ENCODE results near the gene FGF22. TPM values are rescaled to one million over a fixed set of nuclear protein-coding genes. Genes with fewer than 3 reads are reported as not detected.
"Not testable (repeated sequence)": the region's sequence is repeated elsewhere in the genome, so short reads cannot be mapped to it uniquely, and the experiment has no call there.

FGF22 gene
- not detected in 2 replicates for total RNA-seq (2014; rRNA removed; shearing (Covaris generic))
- 0.06 TPM in 1 of 2 replicates, not detected in the other for polyA plus RNA-seq (2015; cell fraction: cytosol; rRNA removed)
- polyA plus RNA-seq (2015; cell fraction: nucleus; rRNA removed), result not detected in 2 replicates

DNA sequence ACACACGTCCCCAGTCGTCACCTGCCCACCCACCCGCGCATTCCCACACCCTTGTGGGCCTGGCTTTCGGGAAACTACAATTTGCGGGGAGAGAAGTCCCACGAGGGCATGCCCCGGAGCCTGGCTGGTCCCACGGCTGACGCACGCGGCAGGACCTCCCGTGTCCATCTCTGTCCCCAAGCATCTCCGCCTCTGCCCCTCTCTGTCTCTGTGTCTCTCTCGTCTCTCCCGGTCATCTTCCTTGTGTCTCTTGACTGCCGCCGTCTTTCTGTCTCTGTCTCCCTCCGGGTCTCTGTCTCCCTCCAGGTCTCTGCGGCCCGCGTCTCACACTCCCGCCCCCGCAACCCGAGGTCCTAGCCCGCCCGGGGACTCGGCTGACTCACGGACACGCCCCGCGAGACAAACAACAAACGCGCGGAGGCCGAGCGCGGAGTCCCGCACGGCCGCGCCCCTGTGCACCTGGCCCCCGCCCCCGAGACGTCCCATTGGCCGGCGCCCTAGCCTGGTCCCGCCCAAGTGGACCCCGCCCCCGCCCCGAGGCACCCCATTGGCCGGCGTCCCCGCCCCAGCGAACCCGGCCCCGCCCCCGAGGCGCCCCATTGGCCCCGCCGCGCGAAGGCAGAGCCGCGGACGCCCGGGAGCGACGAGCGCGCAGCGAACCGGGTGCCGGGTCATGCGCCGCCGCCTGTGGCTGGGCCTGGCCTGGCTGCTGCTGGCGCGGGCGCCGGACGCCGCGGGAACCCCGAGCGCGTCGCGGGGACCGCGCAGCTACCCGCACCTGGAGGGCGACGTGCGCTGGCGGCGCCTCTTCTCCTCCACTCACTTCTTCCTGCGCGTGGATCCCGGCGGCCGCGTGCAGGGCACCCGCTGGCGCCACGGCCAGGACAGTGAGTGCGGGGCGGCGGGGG is at the start of gene FGF22:
Gene FGF22 (plus strand): TSS at position 627 of the 908 bp plus-strand sequence. CDS start 47 bp downstream, at position 674.
- no peak for DNase-seq (ENCODE audit: low read depth)

DNA sequence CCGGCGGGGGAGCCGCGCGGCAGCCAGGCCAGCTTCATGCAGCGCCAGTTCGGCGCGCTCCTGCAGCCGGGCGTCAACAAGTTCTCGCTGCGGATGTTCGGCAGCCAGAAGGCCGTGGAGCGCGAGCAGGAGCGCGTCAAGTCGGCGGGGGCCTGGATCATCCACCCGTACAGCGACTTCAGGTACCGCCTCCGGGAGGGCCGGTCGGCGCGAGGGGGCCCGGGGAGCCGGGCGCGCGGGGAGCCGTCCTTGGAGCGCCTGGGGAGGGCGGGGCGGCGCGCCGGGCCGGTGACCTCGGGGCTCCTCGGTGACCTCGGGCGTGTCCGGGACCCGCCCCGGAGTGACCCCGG is 49.3 kb upstream of the FGF22 start:
- no peak for DNase-seq (ENCODE audit: low read depth)

DNA sequence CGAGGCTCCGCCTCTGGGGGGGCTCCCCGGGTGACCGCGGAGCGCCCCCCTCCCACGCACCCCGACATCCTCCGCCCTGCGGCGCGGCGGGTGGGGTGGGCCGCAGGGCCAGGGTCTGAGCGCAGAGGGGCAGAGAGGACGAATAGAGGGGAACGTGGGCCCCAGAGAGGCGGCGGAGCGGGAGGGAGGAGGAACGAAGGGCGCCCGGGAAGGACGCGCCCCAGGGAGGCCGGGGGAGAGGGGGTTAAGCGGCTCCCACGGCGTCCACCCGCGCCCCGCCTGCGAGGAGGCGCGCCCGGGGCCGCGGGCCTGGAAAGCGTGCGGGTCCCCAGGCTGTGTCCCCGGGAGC is 49.0 kb upstream of the FGF22 start:
- no peak for DNase-seq (ENCODE audit: low read depth)

DNA sequence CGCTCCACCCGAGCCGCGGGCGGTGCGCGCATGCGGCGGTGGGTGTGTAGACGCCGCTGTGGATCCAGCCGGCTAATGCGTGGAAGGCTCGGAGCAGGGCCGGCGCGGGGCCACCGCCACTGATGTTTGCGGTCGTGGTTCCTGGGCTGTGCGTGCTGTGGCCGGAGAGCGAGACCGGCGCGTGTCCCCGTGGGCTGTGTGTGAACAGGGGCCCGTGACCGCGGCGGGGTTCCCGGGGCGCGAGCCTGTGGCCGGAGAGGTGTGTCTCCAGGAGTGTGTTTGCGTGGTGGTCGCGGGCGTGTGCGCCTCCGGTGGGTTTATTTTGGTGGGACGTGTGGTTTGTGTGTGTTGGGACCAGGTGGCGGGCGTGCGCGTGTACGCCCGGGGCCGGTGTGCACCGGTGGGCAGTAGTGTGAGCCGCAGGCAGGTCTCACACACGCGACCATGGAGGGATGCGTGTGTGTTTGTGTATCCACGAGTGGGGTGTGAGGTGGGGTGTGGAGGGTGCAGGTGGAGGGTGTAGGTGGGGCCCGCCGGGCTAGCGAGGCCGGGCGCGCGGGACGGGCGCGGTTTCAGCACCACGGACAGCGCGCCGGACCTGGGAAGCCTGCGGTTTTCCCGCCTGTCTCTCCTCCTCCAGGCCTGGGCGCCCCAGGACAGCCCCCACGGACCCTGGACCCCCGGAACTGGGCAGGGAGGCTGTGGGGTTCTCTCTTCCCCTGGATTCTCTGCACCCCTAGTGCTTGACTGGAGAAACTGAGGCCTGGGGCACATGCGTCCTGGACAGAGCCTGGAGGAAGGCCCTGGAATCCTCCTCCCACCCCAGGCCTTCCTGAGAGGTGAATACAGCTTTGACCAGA is 48.4 kb upstream of the FGF22 start:
- no peak for DNase-seq (ENCODE audit: low read depth)

DNA sequence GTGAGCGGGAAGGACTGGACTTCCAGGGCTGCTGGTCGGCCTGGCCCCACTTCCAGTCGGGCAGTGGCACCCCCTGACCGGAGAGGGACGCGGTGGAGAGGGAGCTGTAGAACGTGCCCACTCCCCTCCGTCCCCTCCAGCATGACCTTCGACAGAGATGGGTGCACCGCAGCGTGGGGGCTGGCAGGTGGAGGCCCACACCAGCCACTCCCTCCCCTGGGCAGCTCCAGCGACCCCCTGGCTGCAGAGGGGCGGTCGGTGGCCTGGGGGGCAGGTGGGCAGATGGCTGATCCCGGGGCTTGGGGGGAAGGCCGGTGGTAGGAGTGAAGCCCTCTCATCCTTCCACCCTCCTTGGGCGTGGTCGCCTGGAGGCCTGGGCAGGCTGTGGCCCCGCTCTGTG is 47.6 kb upstream of the FGF22 start:
- DNase-seq (ENCODE audit: low read depth), result no peak

DNA sequence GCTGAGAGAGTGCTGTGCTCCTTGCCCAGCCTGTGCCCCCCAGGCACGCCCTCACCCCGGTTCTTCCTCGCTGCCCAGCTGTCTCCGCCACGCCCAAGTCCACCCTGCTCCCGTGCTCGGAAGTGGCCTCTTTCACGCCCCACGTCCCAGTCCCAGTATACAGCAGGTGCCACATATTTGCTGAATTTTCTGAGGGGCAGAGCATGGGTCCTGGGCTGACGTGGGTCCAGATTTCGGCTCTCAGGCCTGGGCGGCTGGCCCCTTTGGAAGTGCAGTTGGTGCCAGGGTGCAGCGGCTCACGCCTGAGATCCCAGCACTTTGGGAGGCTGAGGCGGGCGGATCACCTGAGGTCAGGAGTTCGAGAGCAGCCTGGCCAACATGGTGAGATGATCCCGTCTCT is 46.6 kb upstream of the FGF22 start:
- no peak for DNase-seq (ENCODE audit: low read depth)

DNA sequence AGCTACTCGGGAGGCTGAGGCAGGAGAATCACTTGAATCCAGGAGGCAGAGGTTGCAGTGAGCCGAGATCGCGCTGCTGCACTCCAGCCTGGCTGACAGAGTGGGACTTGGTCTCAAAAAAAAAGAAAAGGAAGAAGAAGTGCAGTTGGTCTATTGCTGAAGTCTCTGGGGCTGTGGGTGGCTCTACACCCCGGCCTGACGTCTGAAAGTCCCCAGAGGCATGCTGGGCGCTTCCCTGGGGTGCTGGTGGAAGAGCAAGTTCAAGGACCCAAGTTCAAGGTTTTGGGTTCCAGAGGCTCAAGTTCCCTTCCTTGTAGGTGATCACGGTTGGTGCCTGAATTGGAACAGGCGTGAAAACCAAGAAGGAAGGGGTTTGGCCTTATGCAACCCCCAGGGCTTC is 46.2 kb upstream of the FGF22 start:
- DNase-seq (ENCODE audit: low read depth), result no peak

DNA sequence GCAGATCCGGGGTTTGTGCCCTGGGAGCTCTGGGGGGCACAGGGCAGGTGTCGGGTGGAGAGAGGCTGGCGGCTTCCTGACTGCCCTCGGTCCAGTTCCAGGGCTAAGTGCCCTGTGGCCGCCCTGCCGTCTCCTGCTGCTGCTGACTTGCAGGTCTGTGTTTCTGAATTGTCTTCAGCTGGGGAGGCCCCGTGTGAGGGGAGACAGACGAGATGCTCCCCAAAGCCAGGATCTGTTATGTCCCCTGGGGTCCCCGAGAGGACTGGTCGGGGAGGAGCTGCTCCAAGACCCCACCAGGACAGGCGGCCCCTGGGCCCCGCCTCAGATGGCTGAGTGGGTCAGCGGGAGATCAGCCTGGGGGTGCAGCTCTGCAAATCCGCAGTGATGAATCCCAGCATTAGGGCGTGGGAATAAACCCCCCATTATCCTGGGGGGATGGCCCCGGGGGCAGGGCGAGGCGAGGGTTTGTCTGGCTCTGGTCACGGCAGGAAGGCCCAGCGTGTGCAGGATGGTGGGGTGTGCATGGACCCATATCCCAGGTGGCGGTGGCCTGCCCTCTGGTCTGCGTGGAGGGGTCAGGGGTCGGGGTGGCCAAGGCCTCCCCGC is 45.3 kb upstream of the FGF22 start:
- no peak for DNase-seq (ENCODE audit: low read depth)

DNA sequence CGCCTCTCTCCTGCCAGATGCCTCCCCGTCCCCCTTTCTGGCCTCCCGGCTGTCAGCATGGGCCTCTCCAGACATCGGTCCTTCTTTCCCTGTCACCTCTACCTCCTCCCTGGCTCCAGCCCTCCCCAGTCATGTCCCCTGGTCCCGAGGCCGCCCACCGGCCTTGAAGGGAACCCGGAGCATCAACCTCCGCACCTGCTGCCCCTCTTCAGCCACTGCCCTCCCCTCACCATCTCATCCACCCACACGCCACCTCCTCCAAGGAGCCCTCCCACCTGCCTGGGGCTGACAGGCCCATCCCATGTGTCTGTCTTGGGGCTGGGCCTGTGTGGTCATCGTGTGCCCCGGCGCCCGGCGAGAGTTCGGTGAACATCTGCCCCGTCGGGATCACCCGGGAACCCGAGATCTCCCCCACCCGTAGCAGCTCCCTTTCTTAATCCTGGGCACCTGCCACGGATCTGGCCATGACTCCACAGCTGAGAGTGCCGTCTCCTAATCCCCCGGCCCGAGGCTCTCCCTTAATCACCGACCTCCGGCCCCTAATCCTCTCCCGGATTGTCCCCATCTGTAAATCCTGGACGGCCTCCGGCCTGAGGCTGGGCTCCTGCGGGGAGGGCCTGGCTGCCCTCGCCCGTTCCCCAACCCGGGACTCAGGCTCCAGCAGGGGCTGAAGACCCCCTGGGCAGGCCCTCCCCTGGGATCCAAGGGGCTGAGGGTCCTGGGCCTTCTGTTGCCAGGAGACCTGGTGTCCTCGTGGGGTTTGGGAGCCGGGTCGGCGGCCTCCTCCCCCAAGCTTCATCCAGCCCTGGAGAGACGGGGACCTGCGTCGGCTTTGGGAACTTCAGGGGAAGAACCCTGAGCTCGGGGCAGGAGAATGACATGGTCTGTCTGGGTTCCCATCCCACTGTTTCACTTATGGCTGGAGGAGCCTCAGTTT is 44.1 kb upstream of the FGF22 start:
- no peak for DNase-seq (ENCODE audit: low read depth)

DNA sequence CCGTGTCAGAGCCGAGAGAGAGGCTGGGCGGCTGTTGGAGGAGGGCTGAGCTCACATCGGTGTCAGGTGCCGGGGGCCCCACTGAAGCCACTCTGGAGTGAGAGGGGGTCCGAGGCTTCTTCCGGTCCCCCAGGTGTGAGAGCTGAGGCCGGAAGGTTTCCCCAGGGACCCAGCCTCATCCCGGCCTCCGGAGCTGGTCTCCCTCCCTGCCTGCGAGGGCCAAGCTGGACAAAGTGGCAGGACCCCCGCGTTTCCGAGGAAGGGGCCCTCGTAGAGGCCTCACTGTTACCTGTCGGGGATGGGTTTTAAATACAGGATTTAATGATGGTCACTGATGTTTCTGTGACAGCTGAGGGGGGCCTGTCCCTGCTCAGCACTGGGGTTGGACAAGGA is 43.4 kb upstream of the FGF22 start:
- no peak for DNase-seq (ENCODE audit: low read depth)

DNA sequence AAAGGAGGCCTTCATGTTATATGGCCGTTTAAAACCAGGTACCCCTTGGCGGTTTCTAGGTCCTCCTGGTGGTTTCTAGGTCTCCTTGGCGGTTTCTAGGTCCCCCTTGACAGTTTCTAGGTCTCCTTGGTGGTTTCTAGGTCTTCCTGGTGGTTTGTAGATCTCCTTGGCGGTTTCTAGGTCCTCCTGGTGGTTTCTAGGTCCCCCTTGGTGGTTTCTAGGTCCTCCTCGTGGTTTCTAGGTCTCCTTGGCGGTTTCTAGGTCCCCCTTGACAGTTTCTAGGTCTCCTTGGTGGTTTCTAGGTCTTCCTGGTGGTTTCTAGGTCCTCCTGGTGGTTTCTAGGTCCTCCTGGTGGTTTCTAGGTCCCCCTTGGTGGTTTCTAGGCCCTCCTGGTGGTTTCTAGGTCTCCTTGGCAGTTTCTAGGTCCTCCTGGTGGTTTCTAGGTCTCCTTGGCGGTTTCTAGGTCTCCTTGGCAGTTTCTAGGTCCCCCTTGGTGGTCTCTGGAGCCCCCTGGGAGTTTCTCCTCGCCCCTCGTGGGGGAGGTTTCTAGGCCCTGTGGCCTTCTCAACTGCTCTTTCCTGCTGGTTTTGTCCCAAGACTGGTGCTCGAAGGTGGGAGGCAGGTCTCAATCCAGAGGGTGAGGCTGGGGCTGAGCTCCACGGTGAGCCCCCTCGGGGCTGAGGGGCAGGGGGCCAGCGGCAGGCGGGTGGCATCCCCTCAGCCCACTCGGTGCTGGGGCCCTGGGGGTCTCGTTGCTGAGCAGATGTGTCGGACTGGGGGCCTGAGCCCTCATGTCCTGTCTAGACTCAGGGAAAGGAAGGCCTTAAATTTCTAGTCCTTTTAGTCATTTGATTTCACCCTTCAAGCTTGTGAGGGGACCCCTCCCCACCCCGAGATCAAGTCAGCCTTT is 42.0 kb upstream of the FGF22 start:
- no peak for DNase-seq (ENCODE audit: low read depth)

DNA sequence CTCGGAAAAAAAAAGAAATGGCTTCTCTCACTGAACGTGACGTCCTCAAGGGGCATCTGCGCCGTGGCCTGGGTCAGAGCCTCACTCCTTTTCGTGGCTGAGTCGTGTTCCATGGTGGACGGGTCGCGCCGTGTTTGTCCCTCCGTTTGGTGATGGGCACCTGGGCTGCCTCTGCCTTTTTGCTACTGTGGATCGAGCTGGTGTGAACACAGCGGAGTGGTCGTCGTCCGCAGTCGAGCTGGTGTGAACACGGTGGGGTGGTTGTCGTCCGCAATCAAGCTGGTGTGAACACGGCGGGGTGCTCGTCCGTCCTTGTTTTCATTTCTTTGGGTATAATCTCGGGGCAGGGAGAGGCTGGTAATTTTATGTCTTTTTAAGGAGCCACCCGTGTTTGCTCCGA is 38.4 kb upstream of the FGF22 start:
- DNase-seq (ENCODE audit: low read depth), result no peak

DNA sequence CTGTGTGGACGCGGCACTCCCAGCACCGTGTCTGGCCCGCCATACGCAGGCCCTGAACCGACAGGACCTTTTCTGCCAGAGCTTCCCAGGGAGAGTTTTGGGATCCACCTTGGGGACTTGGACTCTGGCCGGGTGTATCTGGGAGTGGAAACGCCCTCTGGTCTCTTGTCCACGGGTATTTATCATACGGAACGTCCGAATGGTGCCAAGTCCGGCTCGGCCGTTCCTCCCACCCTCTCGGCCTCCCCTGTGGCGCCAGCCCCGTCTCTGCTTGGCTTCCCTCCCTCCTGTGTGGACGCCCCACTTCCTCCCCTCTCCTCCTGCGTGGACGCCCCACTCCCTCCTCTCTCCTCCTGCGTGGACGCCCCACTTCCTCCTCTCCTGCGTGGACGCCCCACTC is 37.9 kb upstream of the FGF22 start:
- DNase-seq (ENCODE audit: low read depth), result no peak

DNA sequence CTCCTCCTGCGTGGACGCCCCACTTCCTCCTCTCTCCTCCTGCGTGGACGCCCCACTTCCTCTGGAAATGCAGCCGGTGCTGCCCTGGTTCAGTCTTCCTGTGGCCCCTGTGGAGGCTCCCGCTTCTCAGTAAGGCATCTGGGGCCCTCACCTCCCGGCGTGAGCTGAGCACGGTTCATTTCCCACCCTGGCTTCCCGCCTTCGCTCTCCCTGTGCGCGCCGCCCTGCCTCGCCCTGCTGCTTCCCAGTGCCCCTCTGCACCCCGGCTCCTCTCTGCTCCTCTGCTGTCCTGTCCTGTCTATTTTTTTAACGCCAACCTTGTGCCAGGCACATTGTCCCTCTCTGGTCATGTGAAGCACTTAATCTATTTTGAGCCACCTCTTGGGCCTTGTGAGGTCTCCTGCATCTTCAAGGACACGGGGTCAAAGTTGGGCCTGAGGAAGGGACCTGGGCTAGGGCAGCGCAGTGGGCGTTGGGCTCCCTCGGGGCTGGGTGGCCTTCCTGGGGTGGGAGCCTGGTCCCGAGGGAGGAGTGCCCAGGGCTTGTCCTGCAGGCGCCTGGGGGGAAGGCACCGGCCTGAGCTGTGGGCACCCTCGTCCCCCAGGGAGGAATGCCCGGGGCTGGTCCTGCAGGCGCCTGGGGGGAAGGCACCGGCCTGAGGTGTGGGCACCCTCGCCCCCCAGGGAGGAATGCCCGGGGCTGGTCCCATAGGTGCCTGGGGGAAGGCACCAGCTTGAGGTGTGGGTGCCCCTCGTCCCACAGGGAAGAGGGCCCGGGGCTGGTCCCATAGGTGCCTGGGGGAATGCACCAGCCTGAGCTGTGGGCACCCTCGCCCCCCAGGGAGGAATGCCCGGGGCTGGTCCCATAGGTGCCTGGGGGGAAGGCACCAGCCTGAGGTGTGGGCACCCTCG is 37.0 kb upstream of the FGF22 start:
- no peak for DNase-seq (ENCODE audit: low read depth)

DNA sequence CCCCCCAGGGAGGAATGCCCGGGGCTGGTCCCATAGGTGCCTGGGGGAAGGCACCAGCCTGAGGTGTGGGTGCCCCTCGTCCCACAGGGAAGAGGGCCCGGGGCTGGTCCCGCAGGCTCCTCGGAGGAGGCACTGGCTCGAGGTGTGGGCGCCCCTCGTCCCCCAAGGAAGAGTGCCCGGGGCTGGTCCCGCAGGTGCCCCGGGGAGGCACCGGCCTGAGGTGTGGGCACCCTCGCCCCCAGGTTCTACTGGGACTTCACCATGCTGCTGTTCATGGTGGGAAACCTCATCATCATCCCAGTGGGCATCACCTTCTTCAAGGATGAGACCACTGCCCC is 36.4 kb upstream of the FGF22 start:
- DNase-seq (ENCODE audit: low read depth), result not testable (repeated sequence)

DNA sequence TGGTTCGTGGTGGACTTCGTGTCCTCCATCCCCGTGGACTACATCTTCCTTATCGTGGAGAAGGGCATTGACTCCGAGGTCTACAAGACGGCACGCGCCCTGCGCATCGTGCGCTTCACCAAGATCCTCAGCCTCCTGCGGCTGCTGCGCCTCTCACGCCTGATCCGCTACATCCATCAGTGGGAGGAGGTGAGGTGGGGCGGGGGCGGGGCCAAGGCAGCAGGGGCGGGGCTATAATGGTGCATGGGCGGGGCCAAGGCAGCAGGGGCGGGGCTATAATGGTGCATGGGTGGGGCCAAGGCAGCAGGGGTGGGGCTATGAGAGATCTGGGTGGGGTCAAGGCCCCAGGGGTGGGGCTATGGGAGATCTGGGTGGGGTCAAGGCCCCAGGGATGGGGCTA is 35.9 kb upstream of the FGF22 start:
- not testable (repeated sequence) for DNase-seq (ENCODE audit: low read depth)

DNA sequence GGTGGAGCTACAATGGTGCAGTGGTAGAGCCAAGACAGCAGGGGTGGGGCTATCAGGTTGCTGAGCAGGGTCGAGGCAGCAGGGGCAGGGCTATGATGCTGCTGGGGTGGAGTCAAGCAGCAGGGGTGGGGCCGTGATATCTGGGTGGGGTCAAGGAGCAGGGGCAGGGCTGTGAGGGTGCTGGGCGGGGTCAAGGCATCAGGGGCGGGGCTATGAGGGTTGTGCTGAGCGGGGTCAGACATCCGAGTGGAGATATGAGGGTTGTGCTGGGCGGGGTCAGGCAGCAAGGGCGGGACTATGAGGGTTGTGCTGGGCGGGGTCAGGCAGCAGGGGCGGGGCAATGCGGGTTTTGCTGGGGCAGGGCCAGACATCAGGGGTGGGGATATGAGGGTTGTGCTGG is 35.3 kb upstream of the FGF22 start:
- DNase-seq (ENCODE audit: low read depth), result no peak

DNA sequence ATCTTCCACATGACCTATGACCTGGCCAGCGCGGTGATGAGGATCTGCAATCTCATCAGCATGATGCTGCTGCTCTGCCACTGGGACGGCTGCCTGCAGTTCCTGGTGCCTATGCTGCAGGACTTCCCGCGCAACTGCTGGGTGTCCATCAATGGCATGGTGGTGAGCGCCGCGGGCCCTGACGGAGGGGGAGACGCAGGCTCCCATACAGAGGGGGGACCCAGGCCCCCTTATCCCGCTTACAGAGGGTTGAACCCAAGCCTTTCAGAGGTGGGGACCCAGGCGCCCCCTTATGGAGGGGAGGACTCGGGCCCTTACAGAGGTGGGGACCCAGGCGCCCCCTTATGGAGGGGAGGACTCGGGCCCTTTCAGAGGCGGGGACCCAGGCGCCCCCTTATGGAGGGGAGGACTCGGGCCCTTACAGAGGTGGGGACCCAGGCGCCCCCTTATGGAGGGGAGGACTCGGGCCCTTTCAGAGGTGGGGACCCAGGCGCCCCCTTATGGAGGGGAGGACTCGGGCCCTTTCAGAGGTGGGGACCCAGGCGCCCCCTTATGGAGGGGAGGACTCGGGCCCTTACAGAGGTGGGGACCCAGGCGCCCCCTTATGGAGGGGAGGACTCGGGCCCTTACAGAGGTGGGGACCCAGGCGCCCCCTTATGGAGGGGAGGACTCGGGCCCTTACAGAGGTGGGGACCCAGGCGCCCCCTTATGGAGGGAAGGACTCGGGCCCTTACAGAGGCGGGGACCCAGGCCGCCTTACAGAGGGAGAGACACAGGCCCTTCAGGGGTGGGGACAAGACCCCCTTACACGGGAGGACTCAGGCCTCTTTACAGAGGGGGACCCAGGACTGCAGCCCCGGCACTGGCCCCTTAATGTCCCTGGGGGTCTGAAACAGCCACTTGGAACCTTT is 34.4 kb upstream of the FGF22 start:
- DNase-seq (ENCODE audit: low read depth), result not testable (repeated sequence)
